Measurements from ENCODE around the gene ANTKMT.

DNA sequence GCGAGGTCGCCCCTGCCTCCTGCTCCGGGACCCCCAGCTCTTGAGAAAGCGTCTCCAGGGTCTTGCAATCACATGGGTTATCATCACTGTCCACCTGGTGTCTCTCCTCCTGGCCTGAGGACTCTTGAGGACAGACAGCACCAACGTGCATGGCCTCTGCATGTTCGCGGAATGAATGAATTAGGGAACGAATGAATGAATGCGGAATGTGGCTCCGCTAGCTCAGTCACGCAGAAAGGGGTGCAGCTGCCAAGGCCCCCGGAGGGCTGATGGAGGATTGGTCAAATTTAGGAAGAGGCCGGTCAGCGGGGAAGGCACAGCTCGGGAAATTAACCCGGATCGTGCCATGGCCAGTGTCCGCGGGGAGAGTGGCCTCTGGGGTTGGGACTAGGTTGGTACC lies 18.6 kb upstream of the ANTKMT start:
- TF ChIP-seq, protein P1, sequence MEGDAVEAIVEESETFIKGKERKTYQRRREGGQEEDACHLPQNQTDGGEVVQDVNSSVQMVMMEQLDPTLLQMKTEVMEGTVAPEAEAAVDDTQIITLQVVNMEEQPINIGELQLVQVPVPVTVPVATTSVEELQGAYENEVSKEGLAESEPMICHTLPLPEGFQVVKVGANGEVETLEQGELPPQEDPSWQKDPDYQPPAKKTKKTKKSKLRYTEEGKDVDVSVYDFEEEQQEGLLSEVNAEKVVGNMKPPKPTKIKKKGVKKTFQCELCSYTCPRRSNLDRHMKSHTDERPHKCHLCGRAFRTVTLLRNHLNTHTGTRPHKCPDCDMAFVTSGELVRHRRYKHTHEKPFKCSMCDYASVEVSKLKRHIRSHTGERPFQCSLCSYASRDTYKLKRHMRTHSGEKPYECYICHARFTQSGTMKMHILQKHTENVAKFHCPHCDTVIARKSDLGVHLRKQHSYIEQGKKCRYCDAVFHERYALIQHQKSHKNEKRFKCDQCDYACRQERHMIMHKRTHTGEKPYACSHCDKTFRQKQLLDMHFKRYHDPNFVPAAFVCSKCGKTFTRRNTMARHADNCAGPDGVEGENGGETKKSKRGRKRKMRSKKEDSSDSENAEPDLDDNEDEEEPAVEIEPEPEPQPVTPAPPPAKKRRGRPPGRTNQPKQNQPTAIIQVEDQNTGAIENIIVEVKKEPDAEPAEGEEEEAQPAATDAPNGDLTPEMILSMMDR (IDR thresholded peaks at IDR 0.05; ENCODE audit: poor library complexity) = no peak
- TF ChIP-seq EZH2 (IDR thresholded peaks at IDR 0.05; ENCODE audit: borderline replicate concordance) (no peak), EZH2phosphoT487 (IDR thresholded peaks at IDR 0.05; ENCODE audit: low read depth, severe bottlenecking, unreplicated experiment) (no peak)
